Measurements from ENCODE around the gene PSMC3. TPM values are rescaled to one million over a fixed set of nuclear protein-coding genes. Genes with fewer than 3 reads are reported as not detected.

Gene PSMC3
- total and polyA plus RNA-seq, 9 of the 15 experiments (the other 6 are each of a cell fraction or from before 2014, with no cell fraction given), result 44.3 to 324 (median 240) TPM

- TF ChIP-seq HOMEZ (CRISPR knock-in tag; IDR thresholded peaks at IDR 0.05) (no peak), TAF15 (IDR thresholded peaks at IDR 0.05; ENCODE audit: low read depth, low read length) (no peak), ESRRA (IDR thresholded peaks at IDR 0.05; ENCODE audit: borderline replicate concordance, low read depth) (no peak), ETS2 (tag; IDR thresholded peaks at IDR 0.05; ENCODE audit: borderline replicate concordance, poor library complexity, severe bottlenecking) (no peak), SP1 (CRISPR knock-in tag; IDR thresholded peaks at IDR 0.05) (no peak), POLR2AphosphoS2 (IDR thresholded peaks at IDR 0.05; ENCODE audit: low read length) (no peak), XRCC5 (IDR thresholded peaks at IDR 0.05; ENCODE audit: low read depth, low read length) (no peak), ETV5 (CRISPR knock-in tag; IDR thresholded peaks at IDR 0.05; ENCODE audit: low read depth) (no peak)
These were observed 32.8 kb downstream of the PSMC3 start (continued) for GRCh38 chr11:47393163-47394049.
